NCI-H524 treated with DMSO at 0.1 percent for 48 hours (cell line): ENCODE measurements around the gene CNOT4.

Experiments used
- DNase-seq: peaks from one replicate; lab custom pipeline; 2025; lab: John Stamatoyannopoulos, UW

The CNOT4 gene, protein sequence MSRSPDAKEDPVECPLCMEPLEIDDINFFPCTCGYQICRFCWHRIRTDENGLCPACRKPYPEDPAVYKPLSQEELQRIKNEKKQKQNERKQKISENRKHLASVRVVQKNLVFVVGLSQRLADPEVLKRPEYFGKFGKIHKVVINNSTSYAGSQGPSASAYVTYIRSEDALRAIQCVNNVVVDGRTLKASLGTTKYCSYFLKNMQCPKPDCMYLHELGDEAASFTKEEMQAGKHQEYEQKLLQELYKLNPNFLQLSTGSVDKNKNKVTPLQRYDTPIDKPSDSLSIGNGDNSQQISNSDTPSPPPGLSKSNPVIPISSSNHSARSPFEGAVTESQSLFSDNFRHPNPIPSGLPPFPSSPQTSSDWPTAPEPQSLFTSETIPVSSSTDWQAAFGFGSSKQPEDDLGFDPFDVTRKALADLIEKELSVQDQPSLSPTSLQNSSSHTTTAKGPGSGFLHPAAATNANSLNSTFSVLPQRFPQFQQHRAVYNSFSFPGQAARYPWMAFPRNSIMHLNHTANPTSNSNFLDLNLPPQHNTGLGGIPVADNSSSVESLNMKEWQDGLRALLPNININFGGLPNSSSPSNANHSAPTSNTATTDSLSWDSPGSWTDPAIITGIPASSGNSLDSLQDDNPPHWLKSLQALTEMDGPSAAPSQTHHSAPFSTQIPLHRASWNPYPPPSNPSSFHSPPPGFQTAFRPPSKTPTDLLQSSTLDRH

DNA sequence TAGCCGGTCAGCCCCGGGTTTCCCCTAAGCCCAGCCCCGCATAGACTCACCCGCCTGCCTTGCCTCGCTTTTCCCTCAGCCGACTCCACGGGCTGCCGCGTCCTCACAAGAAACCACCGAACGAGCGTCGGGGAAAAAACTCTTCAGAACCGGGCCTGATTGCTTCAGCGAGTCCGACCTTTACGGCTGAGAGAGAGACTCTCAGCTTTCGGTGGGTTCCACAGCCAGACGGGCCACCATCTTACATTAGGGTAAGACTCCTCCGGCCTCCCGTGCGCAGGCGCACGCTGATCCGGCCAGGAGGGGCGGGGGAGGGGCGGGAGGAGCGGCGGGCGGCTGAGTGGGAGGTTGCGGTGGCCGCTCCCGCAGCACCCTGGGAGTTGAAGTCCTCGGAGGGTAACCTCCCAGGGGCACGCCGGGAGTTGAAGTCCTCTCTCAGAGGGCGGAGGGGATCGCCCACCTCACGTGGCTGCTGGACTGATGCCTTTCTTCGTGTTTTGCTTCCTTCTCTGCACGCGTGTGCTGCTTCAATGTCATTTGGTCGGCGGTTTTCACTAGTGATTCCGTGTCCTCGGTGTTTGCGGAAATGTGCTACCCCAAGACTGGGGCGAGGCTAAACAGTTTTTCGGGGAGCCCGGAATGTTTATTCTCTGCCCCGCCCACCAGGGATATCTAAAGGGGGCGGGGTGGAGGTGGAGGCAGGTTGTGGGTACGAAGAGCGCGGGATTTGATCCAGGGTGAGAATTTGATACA, at the start of gene CNOT4:
Gene CNOT4, minus strand, starts transcription at position 264 of the 753 bp plus-strand sequence. CDS start 71,771 bp downstream, outside the sequence.
- DNase-seq, result peak; percentile 70

DNA sequence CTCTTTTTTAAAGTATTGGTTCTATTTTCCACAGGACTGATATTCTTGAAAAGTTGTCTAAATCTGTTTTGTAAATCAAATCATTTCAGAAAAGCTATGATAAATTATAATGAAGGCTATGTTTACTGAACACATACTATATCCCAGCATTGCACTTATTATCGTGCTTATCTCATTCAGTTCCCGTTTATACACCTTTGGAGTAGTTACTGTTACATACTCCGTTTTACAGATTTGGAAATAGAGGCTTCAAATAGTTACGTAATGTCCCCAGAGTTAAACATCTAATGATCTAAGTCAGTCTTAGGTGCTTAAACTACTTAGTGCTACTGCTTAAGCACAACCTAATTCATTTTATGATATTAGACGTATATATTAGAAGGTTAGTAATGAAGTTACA, 49.0 kb upstream of the CNOT4 start:
- DNase-seq, result no peak

DNA sequence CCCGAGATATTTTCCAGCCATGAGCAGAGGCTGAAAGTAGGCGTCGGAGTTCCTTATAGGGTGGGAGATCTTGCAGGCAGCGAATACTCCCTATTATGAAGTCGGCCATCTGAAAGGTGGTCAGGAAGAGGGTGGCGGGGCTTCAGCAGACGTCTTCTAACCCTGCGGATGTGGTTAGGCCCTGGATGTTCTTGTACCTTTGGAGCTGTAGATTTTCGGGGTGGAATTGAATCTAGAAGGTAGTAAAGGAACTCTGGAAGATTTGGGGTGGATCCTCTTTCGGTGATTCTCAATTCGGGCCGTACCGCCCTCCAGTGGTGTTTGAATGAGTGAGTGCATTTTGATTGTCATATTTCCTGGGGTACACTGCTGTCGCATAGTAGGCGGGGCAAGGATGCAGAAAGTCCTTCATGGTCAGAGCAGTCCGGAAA, 48.5 kb upstream of the CNOT4 start:
- peak; percentile 53 for DNase-seq

DNA sequence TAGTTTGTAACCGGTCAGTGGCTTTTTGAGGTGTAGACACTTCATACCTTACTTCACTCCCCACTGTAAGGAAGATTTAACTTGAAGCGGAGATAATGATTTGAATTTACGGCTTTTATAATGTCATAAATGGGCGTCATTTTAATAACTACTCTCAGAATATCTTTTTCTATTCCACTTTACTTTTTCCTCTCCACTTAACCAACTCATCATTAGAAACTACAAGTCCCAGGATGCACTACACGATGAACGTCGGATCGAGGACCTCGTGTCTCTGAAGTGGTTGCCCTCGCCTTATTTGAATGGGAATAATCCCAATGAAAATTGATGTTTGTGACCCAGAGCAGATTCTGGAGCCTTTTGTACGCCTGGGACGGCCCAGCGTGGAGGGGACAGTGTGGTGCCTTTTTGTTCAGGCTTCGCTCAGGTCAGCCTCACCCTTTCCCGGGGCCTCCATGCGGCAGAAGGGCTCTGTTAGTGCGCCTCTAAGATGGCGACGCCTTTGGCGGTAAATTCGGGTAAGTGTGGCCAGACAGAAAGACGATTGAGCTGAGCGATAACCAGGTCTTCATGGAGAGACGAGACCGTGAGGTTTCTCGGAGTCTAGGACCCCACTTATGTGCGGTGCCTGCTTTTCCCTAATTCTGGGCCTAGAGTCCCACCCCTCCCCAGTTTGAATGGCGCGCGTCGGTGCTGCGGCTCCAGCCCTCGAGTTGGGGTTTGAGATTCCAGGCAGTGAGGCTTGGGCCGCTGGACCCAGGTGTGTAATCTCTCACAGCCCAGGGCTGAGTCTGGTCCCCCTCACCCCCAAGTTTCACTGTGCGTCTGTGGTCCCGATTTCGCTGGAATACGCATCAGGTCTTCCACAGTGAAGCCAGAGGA, 47.8 kb upstream of the CNOT4 start, which contains the start of gene NUP205:
Gene NUP205, plus strand, starts transcription at position 463 of the 882 bp plus-strand sequence. Its CDS starts 28 bp downstream, at position 491.
- DNase-seq, result peak; percentile 56

DNA sequence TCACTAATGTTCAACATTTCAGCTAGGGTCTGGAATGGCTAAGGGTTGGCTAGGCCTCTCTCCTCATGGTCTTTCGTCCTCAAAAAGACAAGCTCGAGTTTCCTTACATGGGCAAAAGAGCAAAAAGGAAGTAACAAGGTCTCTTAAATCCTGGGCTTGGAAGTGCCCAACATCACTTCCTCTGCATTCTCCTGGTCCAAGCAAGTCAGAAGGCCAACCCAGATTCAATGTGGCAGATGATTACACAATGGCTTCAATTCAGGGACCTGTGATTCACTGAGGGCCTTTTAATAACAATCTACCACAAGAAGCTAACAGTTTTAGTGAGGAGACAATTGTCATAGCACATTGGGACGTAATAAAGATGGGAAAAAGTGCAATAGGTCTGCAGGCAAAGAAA, 43.4 kb upstream of the CNOT4 start:
- DNase-seq, result no peak

DNA sequence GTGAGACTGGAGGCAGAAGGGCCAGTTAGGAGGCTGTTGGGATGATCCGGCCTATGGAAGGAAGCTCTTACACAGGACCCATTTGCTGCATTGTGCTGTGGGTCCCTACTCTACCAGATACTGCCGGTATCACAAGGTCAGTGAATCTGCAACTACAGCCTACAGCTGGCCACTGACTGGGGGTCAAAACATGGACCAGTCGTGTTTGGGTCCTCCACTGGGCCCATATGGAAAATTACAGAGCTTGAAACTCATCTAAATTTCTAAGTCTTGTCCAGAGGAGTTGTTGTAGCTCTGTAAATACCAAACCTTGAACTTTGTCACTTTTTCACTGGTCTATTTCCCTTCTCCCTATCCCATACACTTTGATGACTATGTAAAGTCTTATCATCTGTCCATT, 42.2 kb upstream of the CNOT4 start:
- no peak for DNase-seq

DNA sequence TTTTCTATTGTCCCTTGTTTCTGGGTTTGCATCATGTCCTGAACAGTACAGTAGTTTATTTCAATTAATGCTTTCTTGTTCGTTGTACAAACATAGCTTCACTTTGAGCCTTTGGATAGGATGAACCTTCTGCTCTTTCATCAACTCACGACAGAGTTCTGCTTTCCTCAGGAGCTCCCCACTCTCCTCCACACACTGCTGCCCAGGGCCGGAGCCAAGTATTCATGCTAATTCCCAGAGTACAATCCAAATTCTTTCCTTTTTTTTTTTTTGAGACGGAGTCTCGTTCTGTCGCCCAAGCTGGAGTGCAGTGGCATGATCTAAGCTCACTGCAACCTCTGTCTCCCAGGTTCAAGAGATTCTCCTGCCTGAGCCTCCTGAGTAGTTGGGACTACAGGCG, 40.3 kb upstream of the CNOT4 start:
- no peak for DNase-seq

DNA sequence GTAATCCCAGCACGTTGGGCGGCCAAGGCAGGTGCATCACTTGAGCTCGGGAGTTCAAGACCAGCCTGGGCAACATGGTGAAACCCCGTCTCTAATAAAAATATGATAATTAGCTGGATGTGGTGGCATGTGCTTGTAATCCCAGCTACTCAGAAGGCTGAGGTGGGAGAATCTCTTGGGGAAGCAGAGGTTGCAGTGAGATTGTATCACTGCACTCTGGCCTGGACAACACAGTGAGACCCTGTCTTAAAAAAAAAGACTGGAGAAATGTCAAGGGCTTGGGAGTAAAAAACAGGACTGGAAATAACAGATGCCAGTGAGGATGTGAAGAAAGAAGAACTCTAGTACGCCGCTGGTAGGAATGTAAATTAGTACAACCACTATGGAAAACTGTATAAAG, 31.1 kb upstream of the CNOT4 start:
- no peak for DNase-seq

DNA sequence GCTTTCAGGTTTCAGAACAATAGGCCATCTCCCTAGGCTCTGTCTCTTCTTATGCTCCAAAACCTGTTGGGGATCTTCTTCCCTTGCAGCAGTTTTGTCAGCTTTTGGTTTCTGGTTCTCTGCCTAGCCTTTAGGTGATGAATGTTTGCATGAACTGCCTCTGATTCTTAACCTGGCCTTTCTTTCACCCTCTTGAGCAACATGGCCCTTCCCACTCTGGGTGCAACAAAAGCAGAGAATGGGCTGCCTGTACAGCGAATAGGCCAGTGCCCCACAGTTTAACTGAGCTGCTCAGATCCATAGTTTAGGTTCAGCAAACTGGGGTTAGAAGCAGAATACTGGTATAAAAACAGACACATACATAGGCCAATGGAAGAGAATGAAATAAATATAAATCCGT, 29.7 kb upstream of the CNOT4 start:
- no peak for DNase-seq

DNA sequence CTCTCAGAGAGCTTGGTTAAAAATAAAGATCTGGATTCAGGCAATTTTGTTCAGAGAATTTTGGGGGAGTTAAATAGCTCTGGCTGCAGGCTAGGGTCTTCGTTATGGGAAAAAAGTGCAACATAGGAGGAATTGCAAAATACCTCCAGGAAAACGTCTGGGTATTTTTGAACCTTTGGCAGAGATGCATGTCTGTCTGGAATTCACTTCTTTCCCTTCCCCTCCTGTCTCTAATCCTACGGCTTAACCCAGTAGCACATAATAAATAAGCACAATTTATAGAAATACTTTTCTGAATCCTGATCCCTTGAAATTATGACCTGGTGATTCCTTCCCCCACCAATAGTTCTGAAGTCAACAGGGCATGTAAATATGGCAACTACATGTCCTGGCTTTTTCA, 28.5 kb upstream of the CNOT4 start:
- no peak for DNase-seq

DNA sequence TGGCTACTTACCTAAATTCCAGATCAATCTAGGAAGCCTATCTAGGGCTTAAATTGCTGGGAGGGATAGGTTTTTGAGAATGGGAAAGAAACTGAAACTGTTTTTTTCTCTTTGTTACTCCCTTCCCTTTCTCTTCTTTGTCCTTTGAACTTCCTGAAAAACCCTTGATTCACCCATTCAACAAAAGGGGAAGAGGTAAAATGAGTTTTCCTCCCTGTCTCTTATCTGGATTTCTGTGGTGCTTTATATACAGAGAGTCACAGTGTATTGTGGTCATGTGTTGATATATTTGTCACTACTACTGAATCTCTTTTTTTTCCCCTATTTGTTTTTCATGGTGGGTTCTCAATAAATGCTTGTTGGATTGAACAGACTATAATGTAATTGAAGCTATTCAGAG, 28.0 kb upstream of the CNOT4 start:
- no peak for DNase-seq

DNA sequence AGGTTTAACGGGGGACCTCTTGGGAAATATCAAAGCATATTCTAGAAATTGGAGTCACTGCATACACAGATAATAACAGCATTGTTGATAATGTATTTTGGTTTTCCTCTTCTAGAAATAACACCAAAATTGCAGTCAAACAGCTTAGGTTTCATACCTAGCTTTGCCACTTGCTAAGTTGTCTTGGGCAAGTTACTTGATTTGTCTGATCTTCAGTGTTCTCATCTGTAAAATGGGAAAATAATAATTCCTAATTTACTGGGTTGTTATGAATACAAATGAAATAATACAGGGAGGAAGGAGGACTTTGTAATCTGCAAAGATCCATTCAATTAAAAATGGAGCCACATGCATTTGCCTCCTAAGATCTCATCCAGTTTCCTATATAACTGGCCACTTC, 27.6 kb upstream of the CNOT4 start:
- DNase-seq, result no peak

DNA sequence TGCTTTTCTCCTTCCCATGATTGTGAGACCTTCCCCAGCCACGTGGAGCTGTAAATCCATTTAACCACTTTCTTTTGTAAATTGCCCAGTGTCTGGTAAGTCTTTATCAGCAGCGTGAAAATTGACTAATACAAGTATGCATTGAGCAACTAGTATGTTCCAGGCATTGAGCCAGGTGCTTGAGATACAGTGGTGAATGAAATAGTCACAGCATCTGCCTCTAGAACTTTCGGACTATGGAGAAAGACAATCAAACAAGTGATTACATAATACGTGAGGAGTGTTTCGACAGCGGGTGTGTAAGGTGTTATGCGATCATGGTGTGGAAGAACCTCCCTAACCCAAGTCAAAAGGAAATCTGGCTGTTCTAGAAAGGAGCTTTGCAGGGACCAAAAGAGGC, 26.2 kb upstream of the CNOT4 start:
- no peak for DNase-seq

DNA sequence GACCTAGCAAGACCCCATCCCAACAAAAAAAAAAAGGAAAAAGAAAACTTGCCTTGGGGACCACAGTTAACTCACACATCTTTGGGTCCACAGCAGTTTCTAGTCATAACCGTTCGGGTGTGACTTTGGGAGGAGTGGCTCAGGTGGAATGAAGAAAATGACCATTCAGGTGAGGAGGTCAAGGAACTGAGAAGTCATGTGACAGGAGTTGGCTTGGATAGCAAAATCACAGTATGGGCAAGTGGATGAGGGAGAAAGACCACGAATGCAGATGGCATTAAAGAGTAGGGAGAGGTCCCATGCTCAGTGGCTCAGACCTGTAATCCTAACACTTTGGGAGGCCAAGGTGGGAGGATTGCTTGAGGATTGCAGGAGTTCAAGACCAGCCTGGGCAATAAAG, 17.1 kb upstream of the CNOT4 start:
- DNase-seq, result no peak

DNA sequence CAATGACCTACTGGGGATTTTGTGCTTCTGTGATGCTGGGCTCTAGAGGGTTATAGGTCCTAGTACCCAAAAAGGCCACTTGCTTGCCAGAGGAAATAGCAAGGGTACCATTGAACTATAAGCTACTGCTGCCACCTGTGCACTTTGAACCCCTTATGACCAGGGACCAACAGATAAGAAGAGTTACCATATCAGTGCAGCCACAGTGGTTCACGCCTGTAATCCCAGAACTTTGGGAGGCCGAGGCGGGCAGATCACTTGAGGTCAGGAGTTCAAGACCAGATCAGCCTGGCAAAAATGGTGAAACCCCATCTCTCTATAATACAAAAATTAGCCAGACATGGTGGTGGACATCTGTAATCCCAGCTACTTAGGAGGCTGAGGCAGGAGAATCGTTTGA, 15.5 kb upstream of the CNOT4 start:
- no peak for DNase-seq

DNA sequence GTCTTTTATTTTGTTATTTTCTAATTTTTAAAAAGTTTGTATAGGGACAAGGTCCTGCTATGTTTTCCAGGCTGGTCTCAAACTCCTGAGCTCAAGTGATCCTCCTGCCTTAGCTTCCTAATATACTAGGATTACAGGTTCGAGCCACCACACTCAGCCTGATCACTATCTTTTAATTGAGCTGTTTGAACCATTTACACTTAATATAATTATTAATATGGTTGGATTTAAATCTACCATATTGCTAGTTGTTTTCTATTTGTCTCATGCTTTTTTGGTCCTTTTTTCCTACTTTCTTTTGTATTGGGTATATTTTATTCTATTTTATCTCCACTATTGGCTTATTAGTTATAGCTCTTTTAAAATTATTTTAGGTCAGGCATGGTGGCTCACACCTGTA, 13.2 kb upstream of the CNOT4 start:
- DNase-seq, result no peak

DNA sequence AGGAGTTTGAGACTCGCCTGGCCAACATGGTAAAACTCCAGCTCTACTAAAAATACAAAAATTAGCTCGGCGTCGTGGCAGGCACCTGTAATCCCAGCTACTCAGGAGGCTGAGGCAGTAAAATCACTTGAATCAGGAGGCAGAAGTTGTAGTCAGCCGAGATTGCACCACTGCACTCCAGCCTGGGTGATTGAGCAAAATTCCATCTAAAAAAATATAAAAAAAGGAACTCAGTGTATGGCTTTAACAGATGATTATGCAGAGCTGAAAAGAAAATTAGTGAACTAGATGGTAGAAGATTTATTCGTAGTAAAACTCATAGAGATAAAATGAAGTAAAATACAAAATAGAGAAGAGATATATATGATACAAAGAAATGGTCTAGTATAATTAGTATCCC, 12.6 kb upstream of the CNOT4 start:
- DNase-seq, result no peak

DNA sequence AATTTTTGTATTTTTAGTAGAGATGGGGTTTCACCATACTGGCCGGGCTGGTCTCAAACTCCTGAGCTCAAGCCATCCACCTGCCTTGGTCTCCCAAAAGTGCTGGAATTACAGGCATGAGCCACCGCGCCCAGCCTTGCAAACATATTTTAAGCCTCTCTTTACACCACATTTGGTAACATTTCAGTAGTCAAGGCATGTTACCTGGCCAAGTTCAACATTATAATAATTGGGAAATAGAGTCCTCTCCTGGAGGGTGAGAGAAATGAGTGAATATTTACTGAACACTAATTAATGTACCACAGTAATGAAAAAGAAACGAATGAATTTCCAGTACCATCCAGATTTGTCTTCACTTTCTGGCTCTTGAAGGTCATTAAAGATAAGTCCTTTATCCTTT, 10.0 kb upstream of the CNOT4 start:
- no peak for DNase-seq

DNA sequence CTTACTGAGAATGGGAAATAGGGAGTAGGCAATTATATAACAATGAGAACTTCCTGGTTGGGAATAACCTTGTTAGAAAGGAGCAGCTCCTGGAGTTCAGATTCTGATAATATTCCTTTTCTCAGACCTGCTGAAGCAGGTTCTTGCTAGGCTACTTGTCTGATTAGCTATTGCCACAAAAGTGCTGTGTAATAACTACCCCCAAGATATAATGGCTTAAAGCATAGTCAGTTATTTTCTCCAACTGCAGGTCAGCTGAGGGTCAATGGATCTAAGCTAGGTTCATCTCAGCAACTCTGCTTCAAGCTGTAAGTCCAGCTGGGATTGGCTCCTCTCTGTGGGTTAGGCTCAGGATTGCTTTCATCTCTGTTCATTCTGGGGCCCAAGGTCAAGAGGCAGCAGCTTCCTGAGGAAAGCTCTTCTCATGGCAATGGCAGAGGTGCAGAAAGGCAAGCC, 9.4 kb upstream of the CNOT4 start:
- no peak for DNase-seq

DNA sequence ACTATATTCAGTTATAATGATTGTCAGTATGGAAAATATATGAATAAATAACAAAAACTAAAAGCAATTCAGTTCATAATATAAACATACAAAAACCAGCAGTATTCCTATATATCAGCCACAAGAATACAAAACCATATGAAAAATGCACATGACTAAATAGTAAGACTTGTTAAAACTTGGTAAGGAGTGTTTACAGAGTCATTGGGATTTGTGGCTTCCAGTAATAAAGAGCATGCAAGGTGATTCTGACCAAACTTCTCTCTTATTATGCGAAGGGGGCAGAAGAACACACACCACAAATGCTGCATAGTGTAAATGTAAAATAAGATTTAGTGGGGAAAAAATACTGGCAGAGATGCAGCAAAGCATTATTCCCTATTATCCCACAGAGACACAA, 8.8 kb upstream of the CNOT4 start:
- DNase-seq, result no peak

DNA sequence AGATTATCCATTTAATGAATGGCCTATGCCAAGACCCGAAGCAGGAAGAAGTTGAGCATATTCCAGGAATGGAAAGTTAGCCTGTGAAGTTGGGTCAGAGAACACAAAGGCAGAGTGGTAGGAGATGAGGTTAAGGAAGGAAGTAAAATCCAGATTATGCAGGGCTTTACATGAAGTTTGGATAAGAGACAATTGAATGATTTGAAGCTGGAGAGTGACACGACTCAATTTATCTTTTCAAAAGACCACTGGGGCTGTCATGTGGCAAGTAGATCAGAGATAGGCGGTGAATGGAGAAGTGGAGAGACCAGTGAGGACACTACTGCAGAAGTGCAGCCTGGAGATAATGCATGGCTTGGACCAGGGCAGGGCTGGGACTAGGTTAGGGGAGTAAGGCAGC, 7.2 kb upstream of the CNOT4 start:
- DNase-seq, result no peak

DNA sequence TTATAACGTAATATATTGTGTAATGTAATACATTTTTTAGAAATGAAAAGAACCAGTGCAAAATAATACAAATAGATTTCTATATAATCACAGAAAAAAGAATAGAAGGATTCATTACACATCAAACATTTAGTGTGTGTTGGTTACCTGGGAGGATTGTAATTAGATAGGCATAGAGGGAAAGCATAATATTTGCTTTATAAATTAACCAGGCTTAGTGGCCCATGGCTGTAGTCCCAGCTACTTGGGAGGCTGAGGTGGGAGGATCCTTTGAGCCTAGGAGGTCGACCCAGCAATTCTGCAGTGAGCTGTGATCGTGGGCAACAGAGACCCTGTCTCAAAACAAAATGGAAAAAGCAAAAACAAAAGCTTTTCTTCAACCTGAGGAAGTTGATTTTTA, 5.0 kb upstream of the CNOT4 start:
- DNase-seq, result no peak
